Neutrophil (primary cell): ENCODE data around the gene MMP24.
"Not testable (repeated sequence)": the region's sequence is repeated elsewhere in the genome, so short reads cannot be mapped to it uniquely, and the experiment has no call there.

Experiments used
- H3K27ac ChIP-seq: fragments of 200-600 bp; sonication (generic); 2 replicates; pipeline ENCODE4 v1.5.1; 2016; ENCODE audit warnings: mild to moderate bottlenecking, moderate library complexity
- H3K27me3 ChIP-seq: fragments of 200-600 bp; sonication (generic); 2 replicates; pipeline ENCODE4 v1.6.0; 2016; ENCODE audit warnings: mild to moderate bottlenecking
- H3K36me3 ChIP-seq: fragments of 200-600 bp; sonication (generic); 2 replicates; pipeline ENCODE4 v1.5.1; 2017
- H3K4me1 ChIP-seq, 2 experiments: fragments of 200-600 bp in 1 of 2; sonication (generic) in 1 of 2; 1 replicate in 1 of 2; 2 replicates in 1 of 2; pipeline versions ENCODE4 v1.5.1 to v1.6.1; 2013 to 2016; ENCODE audit warnings: low read depth in 1 of 2, low read length in 1 of 2, mild to moderate bottlenecking in 1 of 2, moderate library complexity in 1 of 2; ENCODE audit not compliant: control insufficient read depth in 1 of 2, insufficient read depth in 1 of 2
- H3K4me3 ChIP-seq, 2 experiments: fragments of 200-600 bp in 1 of 2; sonication (generic) in 1 of 2; 1 replicate in 1 of 2; 2 replicates in 1 of 2; pipeline ENCODE4 v1.5.1; 2013 to 2016; ENCODE audit warnings: low read depth in 1 of 2, low read length in 1 of 2, mild to moderate bottlenecking in 1 of 2, moderate library complexity in 1 of 2
- H3K9me3 ChIP-seq: fragments of 200-600 bp; sonication (generic); 2 replicates; pipeline ENCODE4 v1.5.1; 2016
- CTCF ChIP-seq: fragments of 200-600 bp; sonication (generic); IDR thresholded peaks from 2 replicates; pipeline ENCODE4 v1.5.1; 2016; ENCODE audit warnings: antibody characterized with exemption

The MMP24 gene

GRCh38 chr20:35196313-35196712 lies 30.2 kb upstream of the MMP24 start:
- H3K36me3 ChIP-seq = no peaks in the 10 kb centered on the region
- no peak overlapping the region for H3K4me3 ChIP-seq
- H3K4me1 ChIP-seq = no peaks in the 10 kb centered on the region
- no peak for TF ChIP-seq CTCF
- H3K9me3 ChIP-seq = no peaks in the 10 kb centered on the region
- H3K27me3 ChIP-seq = no peaks in the 10 kb centered on the region
- H3K27ac ChIP-seq = no peak overlapping the region

- H3K27ac ChIP-seq = no peak overlapping the region
- H3K4me3 ChIP-seq = no peak overlapping the region
- no peaks in the 10 kb centered on the region for H3K9me3 ChIP-seq
- H3K27me3 ChIP-seq = no peaks in the 10 kb centered on the region
- no peaks in the 10 kb centered on the region for H3K36me3 ChIP-seq
- no peak for TF ChIP-seq CTCF
- H3K4me1 ChIP-seq = no peaks in the 10 kb centered on the region
These were observed 26.8 kb upstream of the MMP24 start for GRCh38 chr20:35199740-35200139.

GRCh38 chr20:35200267-35200666 lies 26.2 kb upstream of the MMP24 start:
- TF ChIP-seq CTCF = no peak
- no peaks in the 10 kb centered on the region for H3K4me1 ChIP-seq
- H3K4me3 ChIP-seq = no peak overlapping the region
- H3K36me3 ChIP-seq = no peaks in the 10 kb centered on the region
- H3K27ac ChIP-seq = no peak overlapping the region
- H3K27me3 ChIP-seq = no peaks in the 10 kb centered on the region
- H3K9me3 ChIP-seq = no peaks in the 10 kb centered on the region

GRCh38 chr20:35201467-35201866 lies 25.0 kb upstream of the MMP24 start:
- H3K36me3 ChIP-seq, H3K27ac ChIP-seq, H3K27me3 ChIP-seq, H3K4me3 ChIP-seq, H3K9me3 ChIP-seq, H3K4me1 ChIP-seq: not testable (repeated sequence)

- H3K36me3 ChIP-seq = peaks cover 12% of the 10 kb centered on the region
- no peaks in the 10 kb centered on the region for H3K4me1 ChIP-seq
- no peak overlapping the region for H3K27ac ChIP-seq
- no peaks in the 10 kb centered on the region for H3K27me3 ChIP-seq
- TF ChIP-seq CTCF = no peak
- no peaks in the 10 kb centered on the region for H3K9me3 ChIP-seq
- no peak overlapping the region for H3K4me3 ChIP-seq
These were observed 19.7 kb upstream of the MMP24 start for GRCh38 chr20:35206802-35207201.

GRCh38 chr20:35207950-35208611 lies 18.4 kb upstream of the MMP24 start:
- no peak overlapping the region for H3K4me3 ChIP-seq
- H3K36me3 ChIP-seq = peaks cover 15% of the 10 kb centered on the region
- no peaks in the 10 kb centered on the region for H3K9me3 ChIP-seq
- peaks cover 0 to 8% of the 10 kb centered on the region in 2 experiments for H3K4me1 ChIP-seq
- no peak overlapping the region for H3K27ac ChIP-seq
- H3K27me3 ChIP-seq = no peaks in the 10 kb centered on the region
- TF ChIP-seq CTCF = peak; percentile 66
